RKO (cell line): Measurements from ENCODE around the gene NUP93.

Source experiments
- DNase-seq: peaks from one replicate; pipeline ENCODE4 v3.0.0-alpha.2; 2016; ENCODE audit warnings: low spot score

Gene NUP93

DNA sequence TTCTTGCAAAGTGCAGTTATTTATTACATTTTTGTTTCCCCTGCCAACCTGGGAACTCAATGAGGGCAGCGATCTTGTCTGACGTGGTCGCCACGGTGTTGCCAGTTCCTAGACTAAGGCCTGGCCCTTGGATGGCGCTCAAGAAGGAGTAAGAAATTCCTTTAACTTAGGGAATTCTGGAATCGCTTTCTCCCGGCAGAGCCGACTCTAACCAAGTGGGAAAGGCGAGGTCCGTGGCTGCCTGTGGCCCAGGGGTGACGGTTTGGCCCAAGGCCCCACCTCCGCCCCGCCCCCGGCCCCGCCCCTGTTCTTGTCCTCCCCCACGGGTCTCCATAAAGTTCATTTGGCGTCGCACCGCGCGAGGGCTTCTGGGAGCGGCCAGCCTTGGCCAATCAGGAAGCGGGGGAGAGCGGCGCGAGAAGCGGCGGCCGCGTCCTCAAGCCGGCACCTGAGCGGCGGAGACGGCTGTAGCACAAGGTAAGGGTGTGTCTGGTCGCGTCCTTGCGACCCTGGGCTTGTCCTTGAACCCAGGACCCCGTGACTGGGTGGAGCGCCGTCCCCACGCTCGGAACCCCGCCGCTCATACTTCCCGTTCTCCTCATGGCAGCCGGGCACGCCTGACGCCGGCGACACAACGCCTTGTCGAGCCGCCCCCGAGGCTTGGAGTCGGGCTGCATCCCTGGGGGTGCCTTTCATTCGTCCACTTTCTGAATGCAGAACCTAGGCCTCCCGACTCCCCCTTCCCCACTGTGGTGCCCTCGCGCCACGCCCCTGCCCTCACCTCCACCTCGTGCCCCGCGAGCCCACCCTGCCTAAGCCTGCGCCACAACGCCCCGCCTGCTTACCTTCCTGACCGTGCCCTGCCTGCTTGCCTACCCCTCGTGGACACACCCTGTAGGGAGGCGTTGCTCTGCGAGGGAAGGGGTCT lies at the start of gene NUP93:
Gene NUP93 (plus strand): TSS at position 395 of the 928 bp plus-strand sequence. CDS start 18,119 bp downstream, outside the sequence.
- DNase-seq: peak; percentile 92

DNA sequence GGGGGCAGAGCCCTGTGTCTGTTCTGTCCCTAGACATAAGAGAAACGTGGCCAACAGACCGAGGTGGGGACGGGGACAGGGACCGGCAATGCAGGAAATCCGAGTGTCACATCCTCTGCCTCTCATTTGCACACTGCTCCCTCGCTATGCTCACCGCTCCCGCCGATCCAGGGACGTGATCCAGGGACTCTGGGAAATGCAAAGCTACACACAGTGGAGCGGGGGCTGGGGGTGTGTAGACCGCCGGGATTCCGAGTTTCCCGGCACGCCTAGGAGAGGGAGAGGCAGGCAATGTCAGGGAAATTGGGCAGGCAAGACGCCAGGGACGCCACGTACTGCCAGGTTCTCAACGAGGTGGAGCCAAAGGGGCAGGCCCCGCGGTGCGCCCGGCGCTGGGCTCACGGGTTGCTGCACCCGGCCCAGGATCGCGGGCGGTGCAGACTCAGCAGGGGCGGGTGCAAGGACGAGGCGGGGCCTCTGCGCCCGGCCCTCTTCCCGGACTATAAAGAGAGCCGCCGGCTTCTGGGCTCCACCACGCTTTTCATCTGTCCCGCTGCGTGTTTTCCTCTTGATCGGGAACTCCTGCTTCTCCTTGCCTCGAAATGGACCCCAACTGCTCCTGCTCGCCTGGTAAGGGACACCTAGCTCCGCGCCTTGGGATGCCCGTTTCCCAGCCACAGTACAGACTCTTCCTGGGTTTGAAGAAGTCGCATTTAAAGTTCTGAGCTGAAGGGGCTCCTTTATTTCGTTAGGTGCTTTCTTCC lies 47.8 kb upstream of the NUP93 start, which contains the start of gene MT1X:
Gene MT1X (plus strand): TSS at position 532 of the 764 bp plus-strand sequence. CDS start 71 bp downstream, at position 603.
- peak; percentile 94 for DNase-seq

DNA sequence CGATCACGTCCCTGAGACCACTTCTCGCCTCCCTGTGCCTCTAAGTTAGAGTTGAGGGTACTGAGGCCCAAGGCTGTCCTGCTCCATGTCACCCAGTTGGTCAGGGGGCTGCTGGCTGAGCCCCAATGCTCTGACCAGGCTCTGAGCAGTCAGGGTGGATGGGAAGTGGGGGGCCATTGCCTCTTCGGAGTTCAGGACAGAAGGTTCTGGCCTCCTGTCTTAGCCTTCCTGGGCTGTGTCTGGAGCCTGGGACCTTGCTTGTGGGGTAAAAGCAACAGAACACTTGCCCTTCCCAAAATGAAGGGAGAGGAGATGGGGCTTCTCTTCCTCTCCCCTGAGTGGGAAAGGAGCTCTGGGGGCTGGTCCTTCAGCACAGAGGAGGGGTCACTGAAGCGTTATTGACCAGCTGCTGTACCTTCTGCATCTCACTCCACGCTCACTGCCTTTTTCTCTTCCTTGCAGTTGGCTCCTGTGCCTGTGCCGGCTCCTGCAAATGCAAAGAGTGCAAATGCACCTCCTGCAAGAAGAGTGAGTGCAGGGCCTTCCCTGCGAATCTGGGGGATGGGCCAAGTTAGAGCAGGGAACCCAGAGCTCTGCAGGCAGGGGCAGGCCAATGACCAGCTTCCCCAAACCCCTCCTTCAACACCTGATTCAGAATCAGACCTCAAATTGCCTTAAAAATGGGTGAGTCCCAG lies 47.1 kb upstream of the NUP93 start:
- no peak for DNase-seq

DNA sequence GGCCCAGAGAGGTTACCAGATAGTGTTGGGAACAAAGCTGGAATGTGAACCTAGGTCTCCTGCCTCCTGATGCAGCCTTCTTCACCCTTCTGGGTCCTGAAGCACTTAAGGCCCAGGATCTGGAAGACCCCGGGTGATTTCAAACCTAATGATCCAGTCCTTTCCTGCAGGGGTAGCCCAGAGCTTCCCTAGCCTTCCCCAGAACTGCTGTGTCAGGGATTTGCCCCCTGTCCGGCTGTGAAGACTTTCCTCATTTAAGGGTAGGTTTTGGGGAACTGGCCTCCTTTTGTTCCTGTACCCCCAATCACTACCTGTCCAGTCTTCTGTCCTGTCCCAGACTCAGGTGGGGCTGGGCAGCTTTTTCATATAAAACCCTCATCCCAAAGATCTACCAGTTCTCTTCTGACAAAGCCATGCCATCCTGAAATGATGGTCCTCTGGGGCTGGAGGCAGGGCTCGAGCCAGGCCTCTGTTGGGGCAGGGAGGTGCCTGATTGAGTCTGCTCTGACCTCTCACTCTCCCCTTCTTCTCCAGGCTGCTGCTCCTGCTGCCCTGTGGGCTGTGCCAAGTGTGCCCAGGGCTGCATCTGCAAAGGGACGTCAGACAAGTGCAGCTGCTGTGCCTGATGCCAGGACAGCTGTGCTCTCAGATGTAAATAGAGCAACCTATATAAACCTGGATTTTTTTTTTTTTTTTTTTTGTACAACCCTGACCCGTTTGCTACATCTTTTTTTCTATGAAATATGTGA lies 46.3 kb upstream of the NUP93 start:
- peak; percentile 39 for DNase-seq

DNA sequence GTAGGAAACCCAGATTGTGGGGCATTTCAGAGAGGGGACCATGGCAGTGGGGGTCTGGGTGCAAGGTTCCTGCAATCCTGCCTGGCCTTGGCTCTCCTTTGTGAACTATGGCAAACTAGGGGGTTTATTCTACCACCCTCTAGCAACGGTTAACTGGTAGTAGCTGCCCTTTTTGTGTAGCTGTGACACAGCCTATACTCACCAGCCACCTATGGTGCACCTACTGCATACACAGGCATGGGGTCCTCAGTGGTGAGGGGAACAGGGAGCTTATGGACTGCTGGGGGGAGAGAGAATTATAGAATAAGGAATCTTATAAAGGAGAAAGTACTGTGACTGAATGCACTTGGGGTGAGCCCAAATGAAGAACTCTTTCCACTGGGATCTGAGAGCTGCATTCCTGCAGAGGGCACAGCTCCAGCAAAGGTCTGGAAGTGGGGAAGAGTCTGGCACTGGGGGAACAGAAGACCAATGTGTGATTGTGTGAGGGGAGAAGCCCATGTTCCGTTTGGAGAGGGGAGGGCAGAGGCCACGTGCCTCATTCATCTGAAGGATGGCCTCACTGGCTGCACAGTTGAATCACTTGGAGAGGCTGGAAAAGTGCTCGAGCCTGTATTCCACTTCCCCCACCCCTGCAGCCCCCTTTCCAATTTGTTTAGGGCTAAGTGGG lies 45.5 kb upstream of the NUP93 start:
- DNase-seq: no peak

DNA sequence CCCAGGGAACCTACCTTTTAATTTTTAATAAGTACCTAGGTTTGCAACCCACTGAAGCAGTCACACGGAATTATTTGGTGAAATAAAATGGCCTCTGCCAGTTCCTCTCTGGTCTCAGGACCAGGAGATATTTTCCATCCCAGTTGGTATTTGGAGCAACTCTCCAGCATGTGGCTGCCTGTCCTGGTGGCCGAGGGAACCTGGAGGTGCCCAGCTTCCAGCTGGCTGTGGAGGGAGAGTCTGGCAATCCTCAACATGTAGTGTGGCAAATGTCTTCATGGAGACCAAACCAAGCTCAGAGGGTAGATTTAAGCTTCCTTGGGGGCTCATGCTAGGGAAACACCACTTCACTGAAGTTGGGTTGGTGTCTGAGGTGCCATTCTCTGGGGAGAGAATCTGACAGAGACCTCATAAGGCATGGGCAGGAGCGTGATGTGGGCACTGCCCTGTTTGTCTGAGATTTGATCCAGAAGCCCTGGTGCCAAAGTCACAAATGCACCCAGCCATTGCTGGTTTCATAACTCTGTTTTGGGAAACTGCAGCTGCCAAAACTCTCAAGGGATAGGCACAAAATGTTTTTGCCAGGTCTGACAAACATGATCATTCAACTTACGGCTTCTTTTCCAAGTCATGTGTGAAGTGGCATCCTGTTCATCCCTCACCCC lies 44.9 kb upstream of the NUP93 start:
- no peak for DNase-seq

DNA sequence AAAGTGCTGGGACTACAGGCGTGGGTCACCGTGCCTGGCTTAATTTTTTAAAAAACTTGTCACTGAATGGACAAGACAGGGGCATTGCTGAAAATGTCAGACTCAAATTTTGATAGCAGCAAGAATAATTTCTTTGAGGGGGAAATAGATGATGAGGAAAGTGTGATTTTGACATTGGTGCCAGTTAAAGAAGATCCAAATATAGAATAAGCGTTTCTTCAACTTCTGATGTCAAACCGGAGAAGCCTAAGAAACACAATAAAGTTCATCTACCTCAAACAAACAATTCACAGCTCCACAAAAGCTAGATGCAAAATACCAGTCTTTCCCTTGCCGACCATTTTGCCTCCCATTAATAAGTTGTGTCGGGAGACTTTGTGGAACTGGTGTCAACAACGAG lies 43.2 kb upstream of the NUP93 start:
- no peak for DNase-seq

DNA sequence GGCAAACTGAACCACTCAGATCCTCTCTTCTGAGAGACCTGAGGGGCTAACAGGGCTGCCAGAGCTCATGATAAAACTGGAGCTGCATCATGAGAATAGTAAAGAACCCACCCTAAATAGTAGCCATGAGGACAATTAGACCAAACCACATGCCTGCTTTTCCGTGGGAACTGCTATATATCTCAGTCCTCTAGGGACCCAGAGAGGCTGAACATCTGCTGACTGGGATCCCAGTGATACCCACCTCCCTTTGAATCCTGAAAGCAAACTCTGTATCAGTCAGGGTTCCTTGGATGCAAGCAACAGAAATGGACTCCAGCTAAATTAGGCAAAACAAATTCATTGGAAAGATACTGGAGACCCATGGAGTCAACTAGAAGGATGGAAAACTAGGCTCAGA lies 41.2 kb upstream of the NUP93 start:
- no peak for DNase-seq

DNA sequence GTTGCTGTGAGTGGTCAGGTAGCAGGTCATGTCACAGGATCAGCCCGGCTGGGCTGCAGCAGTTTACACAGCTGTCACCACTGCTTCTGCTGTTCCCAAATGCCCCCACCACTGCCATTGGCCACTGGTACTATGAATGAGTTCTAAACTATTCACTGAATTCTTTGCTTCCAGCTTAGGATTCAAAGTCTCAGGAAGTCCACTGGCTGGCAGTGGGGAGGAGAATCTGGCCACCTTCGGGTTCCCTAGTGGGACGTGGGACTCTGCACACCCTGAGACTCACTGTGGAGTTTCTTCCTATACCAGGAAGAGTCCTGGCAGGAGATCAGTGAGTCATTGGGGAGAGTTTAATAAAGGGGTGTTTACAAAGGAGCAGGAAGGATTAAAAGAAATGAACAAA lies 40.8 kb upstream of the NUP93 start:
- DNase-seq: peak; percentile 29

DNA sequence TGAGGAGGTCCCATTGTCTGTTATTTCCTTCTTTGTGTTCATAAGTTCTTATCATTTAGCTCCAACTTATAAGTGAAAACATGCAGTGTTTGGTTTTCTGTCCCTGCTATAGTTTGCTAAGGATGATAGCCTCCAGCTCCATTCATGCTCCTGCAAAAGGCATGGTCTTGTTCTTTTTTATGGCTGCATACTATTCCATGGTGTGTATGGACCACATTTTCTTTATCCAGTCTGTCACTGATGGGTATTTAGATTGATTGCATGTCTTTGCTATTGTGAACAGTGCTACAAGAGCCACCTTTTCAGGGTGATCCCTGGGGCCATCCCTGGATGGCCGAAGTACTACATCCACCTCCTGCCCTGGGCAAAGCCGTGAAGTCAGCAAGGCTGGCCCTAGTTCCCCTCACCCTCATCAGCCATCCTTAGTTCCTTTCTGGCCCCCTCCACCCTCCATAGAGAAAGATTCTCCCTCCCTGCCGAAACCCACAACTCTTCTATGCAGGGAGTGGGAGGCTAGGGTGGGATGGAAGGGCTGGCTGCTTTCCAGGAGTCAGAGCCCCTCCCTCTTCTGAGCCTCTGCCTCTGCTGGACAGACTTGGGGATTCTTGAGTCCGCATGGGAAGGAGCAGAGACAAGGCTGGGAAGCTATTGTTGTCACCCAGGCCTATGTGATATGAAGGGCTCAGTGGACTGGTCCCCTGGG lies 39.4 kb upstream of the NUP93 start:
- DNase-seq: no peak

DNA sequence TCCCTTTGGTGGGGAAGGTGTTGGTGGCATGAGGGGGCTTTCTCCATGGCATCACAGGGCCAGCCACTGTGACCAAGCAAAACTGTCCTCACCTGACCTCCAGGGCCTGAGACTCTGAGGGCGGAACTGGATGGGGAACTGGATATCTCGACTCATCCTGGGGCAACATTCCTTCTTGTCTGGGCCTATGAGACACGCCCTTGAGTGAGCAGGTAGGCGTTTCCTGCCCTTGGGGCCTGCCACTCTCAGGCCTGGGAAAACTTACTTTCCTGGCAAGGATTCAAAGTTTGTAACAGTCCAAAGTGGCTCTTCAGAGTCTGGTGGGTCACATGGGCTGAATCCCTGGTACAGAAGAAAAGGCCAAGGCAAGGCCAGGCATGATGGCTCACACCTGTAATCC lies 38.0 kb upstream of the NUP93 start:
- peak; percentile 39 for DNase-seq

DNA sequence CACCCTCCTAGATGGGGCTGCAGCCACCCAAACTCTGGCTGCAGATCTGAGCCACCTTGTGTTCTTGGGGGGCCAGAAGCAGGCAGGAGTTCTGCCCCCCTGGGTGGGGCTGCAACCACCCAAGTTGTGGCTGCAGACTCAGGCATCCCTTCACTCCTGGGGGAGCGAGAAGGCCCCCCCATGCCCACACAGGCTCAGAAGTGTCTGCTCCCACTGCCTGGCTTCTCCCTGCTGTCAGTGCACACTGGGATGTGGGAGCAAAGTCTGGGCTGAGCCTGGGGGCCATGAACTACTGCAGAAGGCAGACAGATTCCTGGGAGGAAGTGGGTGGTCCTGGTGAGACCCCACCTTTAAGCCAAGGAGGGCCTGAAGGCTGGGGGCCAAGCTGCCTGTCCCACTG lies 34.7 kb upstream of the NUP93 start:
- DNase-seq: no peak

DNA sequence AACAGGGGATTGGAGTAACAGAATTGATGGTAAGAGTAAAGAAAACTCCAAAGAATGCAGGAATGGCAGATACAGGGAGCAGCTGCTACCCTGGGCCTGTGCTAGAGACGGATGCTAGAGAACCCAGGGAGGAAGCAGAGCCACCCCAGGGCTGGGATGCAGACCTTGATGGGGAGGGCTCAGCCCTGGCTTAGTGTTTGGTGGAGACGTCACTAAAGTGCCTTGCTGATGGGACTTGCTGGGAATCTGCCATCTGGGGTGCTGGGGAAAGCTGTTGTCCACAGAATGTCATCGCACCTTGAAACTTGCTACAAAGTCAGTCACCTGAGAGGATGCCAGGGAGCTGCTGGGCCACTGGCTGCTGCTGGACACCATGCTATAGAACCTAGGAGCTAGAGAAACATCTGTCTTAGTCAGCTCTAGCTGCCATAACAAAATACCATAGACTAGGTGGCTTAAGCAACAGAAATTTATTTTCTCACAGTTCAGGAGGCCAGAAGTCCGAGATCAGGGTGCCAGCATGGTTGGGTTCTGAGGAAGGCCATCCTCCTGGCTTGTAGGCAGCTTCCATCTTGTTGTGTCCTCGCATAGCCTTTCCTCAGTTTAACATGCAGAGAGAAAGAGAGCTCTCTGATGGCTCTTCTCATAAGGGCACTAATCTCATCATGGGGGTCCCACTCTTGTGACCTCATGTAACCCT lies 32.3 kb upstream of the NUP93 start:
- DNase-seq: no peak

DNA sequence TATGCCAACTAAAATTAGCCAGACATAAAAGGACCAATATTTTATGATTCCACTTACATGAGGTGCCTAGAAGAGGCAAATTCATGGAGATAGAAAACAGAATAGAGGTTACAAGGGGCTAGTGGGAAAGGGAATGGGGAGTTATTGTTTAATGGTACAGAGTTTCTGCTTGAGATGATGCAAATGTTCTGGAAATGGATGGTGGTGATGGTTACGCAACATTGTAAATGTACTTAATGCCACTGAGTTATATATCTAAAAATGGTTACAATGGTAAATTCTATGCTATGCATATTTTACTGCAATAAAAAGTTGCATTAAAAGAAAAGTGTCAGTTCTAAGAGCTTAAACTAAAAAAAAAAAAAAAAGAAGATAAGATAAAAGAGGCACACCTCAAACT lies 29.7 kb upstream of the NUP93 start:
- no peak for DNase-seq

DNA sequence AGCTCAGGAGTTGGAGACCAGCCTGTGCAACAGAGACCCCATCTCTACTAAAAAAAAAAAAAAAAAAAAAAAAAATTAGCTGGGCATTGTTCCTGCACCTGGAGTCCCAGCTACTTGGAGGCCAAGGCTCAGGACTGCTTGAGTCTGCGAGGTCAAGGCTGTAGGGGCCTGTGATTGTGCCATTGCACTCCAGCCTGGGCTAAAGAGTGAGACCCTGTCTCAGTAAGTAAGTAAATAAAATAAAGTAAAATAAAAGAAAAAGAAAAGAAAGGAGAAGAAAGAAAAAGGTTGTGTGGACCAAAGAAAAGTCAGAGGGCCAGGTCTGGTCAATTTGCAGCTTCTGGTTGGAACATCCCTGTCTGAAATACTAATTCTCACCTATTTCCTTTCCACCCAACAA lies 29.3 kb upstream of the NUP93 start:
- DNase-seq: no peak

DNA sequence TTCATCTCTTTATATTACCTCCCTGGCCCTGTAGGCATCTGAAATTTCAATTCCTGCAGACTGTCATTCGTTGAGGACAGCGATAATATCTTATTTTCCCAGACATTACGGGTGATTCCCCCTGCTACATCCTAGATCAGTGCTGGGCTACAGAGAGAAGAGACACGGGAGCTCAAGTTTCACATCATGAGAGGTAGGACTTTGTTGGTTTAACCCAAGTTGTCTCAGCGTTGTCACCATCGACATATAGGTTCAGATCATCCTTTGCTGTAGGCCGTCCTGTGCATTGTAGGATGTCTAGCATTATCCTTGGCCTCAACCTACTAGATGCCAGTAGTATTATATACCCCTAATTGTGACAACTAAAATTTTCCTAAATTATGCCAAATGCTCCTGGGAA lies 28.4 kb upstream of the NUP93 start:
- no peak for DNase-seq

DNA sequence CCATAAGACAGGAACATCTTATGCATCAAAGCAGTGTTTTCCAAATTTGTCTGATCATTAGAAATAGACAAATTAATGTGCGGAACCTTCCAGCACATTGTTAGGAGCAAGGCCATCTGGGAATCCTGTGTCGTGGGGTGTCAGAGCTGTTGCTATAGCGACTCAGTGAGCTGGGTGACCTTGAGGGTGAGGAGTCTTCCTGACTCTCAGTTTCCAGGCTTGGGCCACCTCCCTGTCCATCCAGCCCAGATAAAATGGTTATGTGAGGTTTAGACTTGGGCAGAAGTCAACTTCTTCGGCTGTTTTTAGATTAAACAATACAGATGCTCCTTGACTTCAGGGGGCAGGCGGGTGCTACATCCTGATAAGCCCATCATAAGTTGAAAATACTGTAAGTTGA lies 27.1 kb upstream of the NUP93 start:
- no peak for DNase-seq

DNA sequence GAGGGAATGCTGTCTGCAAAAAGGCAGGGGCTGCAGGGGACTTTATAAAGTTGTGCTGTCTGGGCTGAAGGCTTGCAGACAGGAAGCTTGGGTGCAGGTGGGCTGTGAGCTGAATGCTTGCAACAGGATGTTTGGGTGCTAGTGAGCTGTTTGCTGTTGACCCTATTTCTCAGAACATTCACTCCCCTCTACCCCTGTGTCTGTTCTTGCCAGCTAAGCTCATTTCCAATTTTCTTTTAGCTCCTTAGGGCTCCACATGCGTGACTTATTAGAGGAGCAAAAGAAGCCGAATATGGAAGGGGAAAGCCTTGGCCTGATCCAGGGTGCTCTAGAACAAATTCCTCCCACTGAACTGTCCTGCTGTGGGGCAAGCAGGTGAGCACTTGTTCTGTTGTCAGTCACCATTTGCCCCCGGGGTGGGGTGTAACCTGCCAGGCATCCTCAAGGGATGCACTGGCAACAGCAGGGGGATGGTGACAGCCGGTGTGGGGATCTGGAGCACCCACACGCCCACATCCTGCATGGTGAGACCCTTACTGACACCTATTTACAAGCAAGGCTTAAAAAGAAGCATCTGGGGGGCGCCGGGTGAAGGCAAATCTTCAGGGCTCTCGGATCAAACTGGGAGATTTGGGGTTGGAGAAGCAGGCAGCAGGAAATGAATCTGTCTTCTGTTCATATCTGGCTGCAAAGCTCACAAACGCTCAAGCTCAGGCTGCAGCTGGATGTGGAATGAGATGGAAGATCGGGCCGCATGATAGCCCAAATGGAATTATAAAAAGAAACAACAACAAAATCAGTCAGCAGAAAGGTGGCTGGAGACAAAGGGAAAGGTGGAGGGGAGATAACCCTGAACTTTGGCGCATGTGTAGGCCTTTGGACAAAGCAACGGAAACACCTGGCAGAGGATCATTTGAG lies 21.1 kb upstream of the NUP93 start:
- no peak for DNase-seq
